PFSK-1 (cell line): ENCODE data around the gene KIF5C.

ENCODE experiments used
- FOXP2 ChIP-seq: optimal IDR thresholded peaks from 2 replicates; pipeline ENCODE3; 2011; ENCODE audit warnings: borderline replicate concordance, control low read depth, inconsistent platforms; ENCODE audit not compliant: insufficient read depth; ENCODE audit errors: extremely low read length, extremely low read depth
- POLR2AphosphoS5 ChIP-seq: IDR thresholded peaks from 2 replicates; pipeline ENCODE4 v1.6.1; 2012; ENCODE audit warnings: low read depth, mild to moderate bottlenecking, control low read depth, low read length, moderate library complexity
- REST ChIP-seq, 2 experiments: IDR thresholded peaks; 2 replicates each; pipeline versions ENCODE4 v1.6.1 to v1.8.0; 2011 to 2012; ENCODE audit warnings: low read depth in 2 of 2, low read length in 2 of 2, control low read depth in 1 of 2, inconsistent platforms in 1 of 2, mild to moderate bottlenecking in 1 of 2, moderate library complexity in 1 of 2; ENCODE audit not compliant: insufficient read depth in 1 of 2
- SIN3A ChIP-seq: IDR thresholded peaks from 2 replicates; pipeline ENCODE4 v1.6.1; 2012; ENCODE audit warnings: mild to moderate bottlenecking, low read length, moderate library complexity, borderline replicate concordance; ENCODE audit not compliant: insufficient read depth
- TAF1 ChIP-seq: IDR thresholded peaks from 2 replicates; pipeline ENCODE4 v1.6.1; 2012; ENCODE audit warnings: low read length, control low read depth, borderline replicate concordance; ENCODE audit not compliant: insufficient read depth

KIF5C gene

GRCh38 chr2:149028891-149029290 lies 153.9 kb downstream of the KIF5C start:
- TF ChIP-seq FOXP2 (no peak), TAF1 (no peak), POLR2AphosphoS5 (no peak), REST (IDR thresholded peaks at IDR 0.05; ENCODE audit: insufficient read depth in 1 of 2, low read depth in 2 of 2, low read length in 2 of 2) (no peak), SIN3A (no peak)

DNA sequence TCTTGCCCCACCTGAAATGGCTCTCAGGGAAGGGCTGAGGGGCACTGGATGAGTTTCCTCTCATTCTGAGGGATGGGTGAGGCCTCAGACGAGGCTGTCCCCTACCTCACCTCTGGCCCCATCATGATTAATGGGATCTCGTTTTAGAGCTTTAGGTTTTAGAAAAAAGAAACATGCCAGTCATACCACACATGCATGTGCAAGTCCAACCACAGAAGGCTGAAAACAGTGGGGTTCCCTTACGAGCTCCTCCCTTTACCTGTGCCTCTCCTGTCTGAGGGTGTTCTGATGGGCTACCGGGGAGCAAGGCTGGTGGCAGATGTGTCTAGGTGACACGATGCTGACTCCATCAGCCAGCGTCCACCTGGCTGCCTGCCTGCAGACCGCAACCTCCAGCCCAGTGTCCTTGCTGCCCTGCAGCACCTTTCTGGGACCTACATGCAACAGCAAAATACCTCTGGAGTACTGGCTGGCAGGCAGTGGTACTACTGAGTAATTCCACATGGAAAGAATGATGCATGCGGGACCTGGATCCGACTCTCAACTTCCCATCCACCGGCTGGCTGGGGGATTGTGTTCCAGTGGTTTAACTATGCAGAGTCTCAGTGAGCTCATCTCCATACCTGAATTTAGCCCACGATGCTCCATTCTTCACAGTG lies 154.4 kb downstream of the KIF5C start:
- no peak for TF ChIP-seq REST (IDR thresholded peaks at IDR 0.05; ENCODE audit: insufficient read depth in 1 of 2, low read depth in 2 of 2, low read length in 2 of 2)
- TF ChIP-seq SIN3A, result no peak
- TF ChIP-seq TAF1, result no peak
- TF ChIP-seq FOXP2, result no peak
- no peak for TF ChIP-seq POLR2AphosphoS5

- TF ChIP-seq TAF1, result no peak
- TF ChIP-seq SIN3A, result no peak
- TF ChIP-seq POLR2AphosphoS5, result no peak
- no peak for TF ChIP-seq FOXP2
- no peak for TF ChIP-seq REST (IDR thresholded peaks at IDR 0.05; ENCODE audit: insufficient read depth in 1 of 2, low read depth in 2 of 2, low read length in 2 of 2)
Observed at GRCh38 chr2:149031396-149031795, 156.4 kb downstream of the KIF5C start.

DNA sequence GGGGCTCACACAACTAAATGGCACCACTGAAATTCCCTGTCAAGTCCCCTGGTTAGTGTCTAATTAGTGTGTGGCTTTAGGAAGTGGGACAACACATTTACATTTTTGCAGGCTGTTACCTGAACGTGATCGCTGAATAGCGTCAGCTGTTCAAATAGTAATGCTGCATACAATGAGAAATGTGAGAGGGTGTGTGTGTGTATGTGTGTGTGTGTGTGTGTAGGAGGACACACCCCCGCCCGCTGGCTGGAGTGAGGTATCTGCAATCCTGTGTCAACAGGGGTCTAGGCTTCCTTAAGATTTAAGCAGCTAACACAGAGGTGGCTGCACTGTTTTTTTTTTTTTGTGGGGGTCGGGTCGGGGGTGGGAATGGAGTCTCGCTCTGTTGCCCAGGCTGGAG lies 158.7 kb downstream of the KIF5C start:
- no peak for TF ChIP-seq REST (IDR thresholded peaks at IDR 0.05; ENCODE audit: insufficient read depth in 1 of 2, low read depth in 2 of 2, low read length in 2 of 2)
- no peak for TF ChIP-seq SIN3A
- TF ChIP-seq FOXP2, result no peak
- no peak for TF ChIP-seq TAF1
- no peak for TF ChIP-seq POLR2AphosphoS5

DNA sequence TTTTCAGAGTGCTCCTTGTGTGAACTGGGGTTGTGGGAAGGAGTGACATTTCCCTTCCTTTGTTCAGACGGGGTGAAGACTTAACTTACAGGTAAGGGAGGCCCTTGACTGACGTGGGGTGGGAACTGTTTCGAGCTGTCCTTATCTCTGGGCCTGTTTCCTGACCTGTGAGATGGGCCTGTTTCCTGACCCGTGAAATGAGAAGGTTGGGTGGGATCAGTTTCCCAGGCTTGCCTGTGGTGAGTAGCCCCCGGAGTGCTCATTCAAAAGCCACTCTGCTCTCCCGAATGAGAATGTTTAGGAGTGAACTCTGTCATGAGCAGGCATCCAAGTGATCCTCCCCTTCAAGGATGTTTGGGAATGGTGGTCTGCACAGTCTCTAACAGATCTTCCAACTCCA lies 159.4 kb downstream of the KIF5C start:
- no peak for TF ChIP-seq POLR2AphosphoS5
- no peak for TF ChIP-seq TAF1
- no peak for TF ChIP-seq REST (IDR thresholded peaks at IDR 0.05; ENCODE audit: insufficient read depth in 1 of 2, low read depth in 2 of 2, low read length in 2 of 2)
- no peak for TF ChIP-seq SIN3A
- no peak for TF ChIP-seq FOXP2
